ENCODE data around the gene SPDEF.

The SPDEF gene

GRCh38 chr6:34534656-34535055 is 21.5 kb downstream of the SPDEF start:
- in situ Hi-C loops (cut with HindIII; ENCODE audit: low pct_unique_long_range_greater_than_20kb, low sequenced_read_pairs), result no loop called here
- no peak for TF ChIP-seq JUND (IDR thresholded peaks at IDR 0.05; ENCODE audit: low read depth)
- no peak for DNase-seq (ENCODE audit: low read depth in 1 of 2, low spot score in 1 of 2)

GRCh38 chr6:34534146-34534545 is 22.0 kb downstream of the SPDEF start:
- no peak for TF ChIP-seq JUND (IDR thresholded peaks at IDR 0.05; ENCODE audit: low read depth)
- in situ Hi-C loops (cut with HindIII; ENCODE audit: low pct_unique_long_range_greater_than_20kb, low sequenced_read_pairs), result no loop called here

DNA sequence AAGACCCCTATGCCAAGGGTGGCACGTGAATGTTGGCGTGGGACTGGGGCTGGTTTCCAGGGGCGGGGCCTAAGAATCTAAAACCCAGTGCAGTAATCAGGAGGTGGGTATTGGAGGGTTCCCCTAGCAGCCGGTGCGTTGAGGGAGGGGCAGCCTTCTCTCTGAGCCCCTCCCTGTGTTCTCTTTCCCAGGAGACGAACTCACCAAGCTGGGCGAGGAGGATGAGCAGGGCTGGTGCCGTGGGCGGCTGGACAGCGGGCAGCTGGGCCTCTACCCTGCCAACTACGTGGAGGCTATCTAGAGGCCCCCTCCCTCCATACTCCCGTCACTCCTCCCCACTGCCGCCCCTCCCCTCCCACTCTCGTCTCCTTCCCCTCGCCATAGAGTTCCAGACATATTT is 23.9 kb downstream of the SPDEF start:
- no peak for TF ChIP-seq JUND (IDR thresholded peaks at IDR 0.05; ENCODE audit: low read depth)
- DNase-seq (ENCODE audit: low read depth in 1 of 2, low spot score in 1 of 2), result no peak
- in situ Hi-C loops (cut with HindIII; ENCODE audit: low pct_unique_long_range_greater_than_20kb, low sequenced_read_pairs), result no loop called here

More at GRCh38 chr6:34534146-34534545, 22.0 kb downstream of the SPDEF start:
- DNase-seq (ENCODE audit: low read depth in 1 of 2, low spot score in 1 of 2), result no peak

- in situ Hi-C loops (cut with HindIII; ENCODE audit: low pct_unique_long_range_greater_than_20kb, low sequenced_read_pairs), result no loop called here
- DNase-seq (ENCODE audit: low read depth in 1 of 2, low spot score in 1 of 2), result peak; percentile 88 to 100
Observed at GRCh38 chr6:34531580-34532201, 24.4 kb downstream of the SPDEF start.

GRCh38 chr6:34530753-34531365 is 25.3 kb downstream of the SPDEF start:
- no peak for DNase-seq (ENCODE audit: low read depth in 1 of 2, low spot score in 1 of 2)
- no peak for TF ChIP-seq JUND (IDR thresholded peaks at IDR 0.05; ENCODE audit: low read depth)
- in situ Hi-C loops (cut with HindIII; ENCODE audit: low pct_unique_long_range_greater_than_20kb, low sequenced_read_pairs), result no loop called here

More at GRCh38 chr6:34531580-34532201, 24.4 kb downstream of the SPDEF start:
- TF ChIP-seq JUND (IDR thresholded peaks at IDR 0.05; ENCODE audit: low read depth), result no peak

DNA sequence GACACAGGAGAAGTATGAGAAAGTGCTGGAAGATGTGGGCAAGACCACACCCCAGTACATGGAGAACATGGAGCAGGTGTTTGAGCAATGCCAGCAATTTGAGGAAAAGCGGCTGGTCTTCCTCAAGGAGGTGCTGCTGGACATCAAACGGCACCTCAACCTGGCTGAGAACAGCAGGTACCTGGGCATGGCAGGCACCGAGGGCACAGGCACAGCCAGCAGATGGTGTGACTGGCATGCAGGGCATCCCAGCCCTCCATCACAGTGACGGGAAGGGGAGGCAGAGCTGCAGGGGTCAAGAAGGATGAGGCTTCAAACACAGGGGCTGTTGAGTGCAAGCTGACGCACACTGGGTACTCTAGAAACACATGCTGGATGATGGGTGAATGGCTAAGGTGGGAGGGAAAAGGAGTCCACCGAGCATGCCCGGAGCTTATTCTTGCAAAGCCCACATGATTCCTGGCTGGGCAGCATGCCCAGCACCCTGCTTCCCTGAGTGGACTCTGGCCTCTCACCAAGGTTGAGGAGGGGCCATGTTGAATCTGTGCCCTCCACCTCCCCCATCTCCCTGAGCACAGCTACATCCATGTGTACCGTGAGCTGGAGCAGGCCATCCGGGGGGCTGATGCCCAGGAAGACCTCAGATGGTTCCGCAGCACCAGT is 26.3 kb downstream of the SPDEF start:
- peak in 1 of 2 experiments; percentile 87 for DNase-seq (ENCODE audit: low read depth in 1 of 2, low spot score in 1 of 2)
- TF ChIP-seq JUND (IDR thresholded peaks at IDR 0.05; ENCODE audit: low read depth), result no peak
- in situ Hi-C loops (cut with HindIII; ENCODE audit: low pct_unique_long_range_greater_than_20kb, low sequenced_read_pairs), result no loop called here

DNA sequence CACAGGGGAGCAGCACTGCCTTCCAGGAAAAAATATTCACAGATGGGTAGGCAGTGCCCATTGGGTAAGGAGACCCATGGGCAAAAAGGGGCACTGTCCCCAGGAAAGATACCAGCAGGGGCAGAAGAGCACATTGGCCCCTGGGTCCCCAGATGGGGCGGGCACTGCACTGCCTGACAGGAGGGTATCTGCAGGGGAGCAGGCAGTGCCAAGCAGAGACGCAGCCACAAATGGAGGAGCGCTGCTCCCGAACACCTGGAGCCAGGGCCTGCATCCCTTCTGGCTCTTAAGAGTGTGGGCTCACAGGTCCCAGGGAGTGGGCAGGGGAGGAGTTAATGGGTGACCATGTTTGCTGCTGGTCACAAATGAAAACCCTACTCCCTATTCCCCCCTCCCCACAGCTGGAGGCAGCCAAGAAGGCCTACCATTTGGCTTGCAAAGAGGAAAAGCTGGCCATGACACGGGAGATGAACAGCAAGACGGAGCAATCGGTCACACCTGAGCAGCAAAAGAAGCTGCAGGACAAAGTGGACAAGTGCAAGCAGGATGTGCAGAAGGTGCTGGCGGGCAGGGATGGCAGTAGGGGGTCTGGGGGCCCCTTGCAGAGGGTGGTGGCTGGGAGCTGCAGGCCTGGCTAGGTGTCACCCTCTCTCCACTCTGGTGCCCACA is 27.0 kb downstream of the SPDEF start:
- TF ChIP-seq JUND (IDR thresholded peaks at IDR 0.05; ENCODE audit: low read depth), result no peak
- no peak for DNase-seq (ENCODE audit: low read depth in 1 of 2, low spot score in 1 of 2)
- in situ Hi-C loops (cut with HindIII; ENCODE audit: low pct_unique_long_range_greater_than_20kb, low sequenced_read_pairs), result no loop called here

- DNase-seq (ENCODE audit: low read depth in 1 of 2, low spot score in 1 of 2), result no peak
- in situ Hi-C loops (cut with HindIII; ENCODE audit: low pct_unique_long_range_greater_than_20kb, low sequenced_read_pairs), result no loop called here
- no peak for TF ChIP-seq JUND (IDR thresholded peaks at IDR 0.05; ENCODE audit: low read depth)
Observed at GRCh38 chr6:34527751-34528670, 28.1 kb downstream of the SPDEF start.

DNA sequence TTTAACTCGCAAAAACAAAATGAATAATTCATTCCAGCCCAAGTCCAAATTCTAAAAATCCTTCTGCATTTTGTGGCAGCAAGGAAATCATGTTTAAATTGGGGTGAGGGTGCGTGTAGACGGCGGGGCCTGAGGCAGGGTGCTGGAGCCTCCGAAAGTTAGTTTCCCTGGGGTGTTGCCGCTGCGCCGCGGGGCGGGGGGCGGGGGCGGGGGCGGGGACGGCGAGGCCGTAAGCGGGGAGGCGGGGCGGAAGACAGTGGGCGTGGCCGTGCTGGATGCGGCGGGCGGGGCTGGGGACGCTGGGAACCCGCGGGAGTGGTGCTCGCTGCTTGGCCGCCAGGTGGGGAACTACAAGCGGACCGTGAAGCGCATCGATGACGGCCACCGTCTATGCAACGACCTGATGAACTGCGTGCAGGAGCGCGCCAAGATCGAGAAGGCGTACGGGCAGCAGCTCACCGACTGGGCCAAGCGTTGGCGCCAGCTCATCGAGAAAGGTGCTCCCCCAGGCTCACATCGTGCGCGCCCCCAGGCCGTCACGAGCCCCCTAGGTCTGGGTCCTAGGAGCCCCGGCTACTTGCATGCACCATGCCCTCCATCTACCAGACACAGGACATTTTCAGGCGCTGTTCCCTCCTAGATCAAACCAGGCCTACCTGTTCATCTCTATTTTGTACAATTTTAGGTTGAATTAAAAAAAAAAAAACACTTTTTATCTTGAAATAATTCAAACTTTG is 29.0 kb downstream of the SPDEF start:
- in situ Hi-C loops (cut with HindIII; ENCODE audit: low pct_unique_long_range_greater_than_20kb, low sequenced_read_pairs), result no loop called here
- DNase-seq (ENCODE audit: low read depth in 1 of 2, low spot score in 1 of 2), result peak; percentile 89 to 94
- no peak for TF ChIP-seq JUND (IDR thresholded peaks at IDR 0.05; ENCODE audit: low read depth)

- no peak for TF ChIP-seq JUND (IDR thresholded peaks at IDR 0.05; ENCODE audit: low read depth)
- no peak for DNase-seq (ENCODE audit: low read depth in 1 of 2, low spot score in 1 of 2)
- in situ Hi-C loops (cut with HindIII; ENCODE audit: low pct_unique_long_range_greater_than_20kb, low sequenced_read_pairs), result no loop called here
Observed at GRCh38 chr6:34526241-34526972, 29.7 kb downstream of the SPDEF start.
